ENCODE results near the gene COL6A5.

DNA sequence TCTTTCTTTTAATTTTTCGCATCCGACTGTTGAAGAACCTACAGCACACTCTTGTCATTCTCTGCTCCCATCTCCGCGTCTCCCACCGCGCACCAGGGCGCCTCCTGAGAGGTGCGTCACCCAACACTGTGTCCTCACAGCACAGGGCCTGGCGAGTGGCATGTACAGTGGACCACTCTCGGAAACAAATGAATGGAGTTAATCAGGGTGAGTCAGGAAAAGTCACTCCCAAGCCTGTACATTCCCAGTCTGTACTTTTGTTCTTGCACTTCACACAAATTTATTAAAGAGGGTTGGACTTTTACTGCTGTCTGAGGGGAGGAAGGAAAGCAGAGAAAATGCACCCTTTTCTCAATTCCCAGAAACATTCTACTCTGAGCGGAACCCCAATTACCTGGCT lies 172.1 kb downstream of the COL6A5 start:
- no peak for TF ChIP-seq CTCF (IDR thresholded peaks at IDR 0.05; ENCODE audit: insufficient read depth, low read length, poor library complexity, severe bottlenecking)
- TF ChIP-seq EZH2phosphoT487 (conservative IDR thresholded peaks at IDR 0.05; ENCODE audit: low read length): no peak
